ACHN (cell line): ENCODE data around the gene FOLR2.

ENCODE experiments used
- DNase-seq: peaks from one replicate; pipeline ENCODE4 v3.0.0-alpha.2; 2015
- in situ Hi-C: cut with HindIII; loops from 2 replicates; pipeline ENCODE4 v1.10.0; 2017; ENCODE audit warnings: low sequenced_read_pairs, low pct_ligation_motif_present, low pct_unique_long_range_greater_than_20kb

FOLR2 gene

GRCh38 chr11:72227316-72228228 is 11.0 kb downstream of the FOLR2 start:
- DNase-seq, result no peak
- in situ Hi-C loops, result no loop called here

- no peak for DNase-seq
- in situ Hi-C loops, result no loop called here
These were observed 11.7 kb downstream of the FOLR2 start for GRCh38 chr11:72228229-72228843.

- no peak for DNase-seq
- in situ Hi-C loops, result no loop called here
These were observed 12.2 kb downstream of the FOLR2 start for GRCh38 chr11:72228844-72229231.

GRCh38 chr11:72229336-72229924 is 12.8 kb downstream of the FOLR2 start:
- in situ Hi-C loops, result no loop called here
- no peak for DNase-seq

GRCh38 chr11:72229925-72230763 is 13.6 kb downstream of the FOLR2 start:
- in situ Hi-C loops, result no loop called here
- no peak for DNase-seq

GRCh38 chr11:72230764-72231365 is 14.3 kb downstream of the FOLR2 start:
- DNase-seq, result no peak
- in situ Hi-C loops, result no loop called here

- in situ Hi-C loops, result no loop called here
These were observed 15.0 kb downstream of the FOLR2 start for GRCh38 chr11:72231396-72232259.

GRCh38 chr11:72232260-72233055 is 15.9 kb downstream of the FOLR2 start:
- DNase-seq, result no peak
- in situ Hi-C loops, result no loop called here

More at GRCh38 chr11:72231396-72232259, 15.0 kb downstream of the FOLR2 start:
- DNase-seq, result no peak

- no peak for DNase-seq
- in situ Hi-C loops, result no loop called here
These were observed 16.6 kb downstream of the FOLR2 start for GRCh38 chr11:72233056-72233772.

- in situ Hi-C loops, result no loop called here
- DNase-seq, result no peak
These were observed 17.3 kb downstream of the FOLR2 start for GRCh38 chr11:72233773-72234513.

- in situ Hi-C loops, result no loop called here
- DNase-seq, result no peak
These were observed 17.9 kb downstream of the FOLR2 start for GRCh38 chr11:72234514-72234830.

- in situ Hi-C loops, result no loop called here
- no peak for DNase-seq
These were observed 18.3 kb downstream of the FOLR2 start for GRCh38 chr11:72234920-72235319.

GRCh38 chr11:72235351-72236057 is 18.9 kb downstream of the FOLR2 start:
- no peak for DNase-seq
- in situ Hi-C loops, result no loop called here

- in situ Hi-C loops, result no loop called here
- no peak for DNase-seq
These were observed 19.6 kb downstream of the FOLR2 start for GRCh38 chr11:72236083-72236697.

- DNase-seq, result no peak
- in situ Hi-C loops, result no loop called here
These were observed 20.1 kb downstream of the FOLR2 start for GRCh38 chr11:72236774-72237111.
